ENCODE results near the gene GGA1. TPM values are rescaled to one million over a fixed set of nuclear protein-coding genes. Genes with fewer than 3 reads are reported as not detected.

GGA1 gene
- total RNA-seq, 1 donor from 2014 or later = 64.8 TPM

DNA sequence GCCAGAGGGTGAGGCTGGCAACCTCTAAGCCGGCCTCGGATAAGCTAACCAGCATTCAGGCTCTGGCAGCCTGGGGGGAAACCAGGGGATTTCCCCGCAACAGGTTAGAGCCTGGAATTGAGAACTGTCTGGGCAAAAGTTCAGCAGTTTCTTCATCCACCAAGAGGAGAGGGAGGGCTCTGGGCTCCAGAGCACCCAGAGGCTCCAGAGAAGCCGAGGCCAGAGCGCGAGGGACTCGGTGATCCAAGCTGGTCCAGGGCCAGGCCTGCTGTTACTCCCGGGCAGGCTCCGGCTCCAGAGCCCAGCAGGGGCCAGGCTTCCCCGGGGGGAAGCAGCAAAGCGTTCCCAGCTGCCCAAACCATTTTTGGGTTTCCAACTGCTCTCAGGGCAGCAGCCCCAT lies 17.5 kb downstream of the GGA1 start:
- H3K27me3 ChIP-seq (ENCODE audit: low read depth) = no peaks in the 10 kb centered on the region
- peak; percentile 63 to 70 for ATAC-seq
- H3K27ac ChIP-seq = peak overlapping the region; percentile 62
- H3K4me1 ChIP-seq = peaks cover 41% of the 10 kb centered on the region
- TF ChIP-seq, protein P1, sequence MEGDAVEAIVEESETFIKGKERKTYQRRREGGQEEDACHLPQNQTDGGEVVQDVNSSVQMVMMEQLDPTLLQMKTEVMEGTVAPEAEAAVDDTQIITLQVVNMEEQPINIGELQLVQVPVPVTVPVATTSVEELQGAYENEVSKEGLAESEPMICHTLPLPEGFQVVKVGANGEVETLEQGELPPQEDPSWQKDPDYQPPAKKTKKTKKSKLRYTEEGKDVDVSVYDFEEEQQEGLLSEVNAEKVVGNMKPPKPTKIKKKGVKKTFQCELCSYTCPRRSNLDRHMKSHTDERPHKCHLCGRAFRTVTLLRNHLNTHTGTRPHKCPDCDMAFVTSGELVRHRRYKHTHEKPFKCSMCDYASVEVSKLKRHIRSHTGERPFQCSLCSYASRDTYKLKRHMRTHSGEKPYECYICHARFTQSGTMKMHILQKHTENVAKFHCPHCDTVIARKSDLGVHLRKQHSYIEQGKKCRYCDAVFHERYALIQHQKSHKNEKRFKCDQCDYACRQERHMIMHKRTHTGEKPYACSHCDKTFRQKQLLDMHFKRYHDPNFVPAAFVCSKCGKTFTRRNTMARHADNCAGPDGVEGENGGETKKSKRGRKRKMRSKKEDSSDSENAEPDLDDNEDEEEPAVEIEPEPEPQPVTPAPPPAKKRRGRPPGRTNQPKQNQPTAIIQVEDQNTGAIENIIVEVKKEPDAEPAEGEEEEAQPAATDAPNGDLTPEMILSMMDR (IDR thresholded peaks at IDR 0.05) = no peak
- H3K36me3 ChIP-seq = peaks cover 68% of the 10 kb centered on the region
- intact Hi-C loops (cut with DNase I) = no loop called here
- no peaks in the 10 kb centered on the region for H3K9me3 ChIP-seq
- DNase-seq = peak; percentile 76
- H3K4me3 ChIP-seq = no peak overlapping the region

DNA sequence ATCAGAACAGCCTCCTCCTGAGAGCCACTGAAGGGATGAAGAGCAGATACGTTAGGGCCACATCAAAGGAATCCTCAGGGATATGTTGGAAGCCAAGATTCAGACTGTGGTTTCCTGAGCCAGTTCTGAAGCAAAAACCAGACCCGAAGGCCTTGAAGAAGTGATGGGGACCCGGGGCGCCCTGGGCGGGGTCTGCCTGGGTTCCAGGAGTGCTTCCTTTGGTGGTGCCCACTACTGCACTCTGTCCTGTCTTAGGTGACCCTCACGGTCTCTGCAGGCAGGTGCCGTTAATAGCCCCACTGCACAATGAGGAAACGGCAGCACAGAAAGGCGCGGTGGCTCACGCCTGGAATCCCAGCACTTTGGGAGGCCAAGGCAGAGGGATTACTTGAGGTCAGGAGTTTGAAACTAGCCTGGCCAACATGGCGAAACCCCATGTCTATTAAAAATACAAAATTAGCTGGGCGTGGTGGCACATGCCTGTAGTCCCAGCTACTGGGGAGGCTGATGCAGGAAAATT lies 18.0 kb downstream of the GGA1 start:
- peak overlapping the region; percentile 56 for H3K27ac ChIP-seq
- H3K4me3 ChIP-seq = no peak overlapping the region
- peaks cover 41% of the 10 kb centered on the region for H3K4me1 ChIP-seq
- H3K9me3 ChIP-seq = no peaks in the 10 kb centered on the region
- no peak for ATAC-seq
- no peak for DNase-seq
- no peaks in the 10 kb centered on the region for H3K27me3 ChIP-seq (ENCODE audit: low read depth)
- TF ChIP-seq, protein P1 (IDR thresholded peaks at IDR 0.05) = no peak
- intact Hi-C loops (cut with DNase I) = no loop called here
- H3K36me3 ChIP-seq = peaks cover 68% of the 10 kb centered on the region

DNA sequence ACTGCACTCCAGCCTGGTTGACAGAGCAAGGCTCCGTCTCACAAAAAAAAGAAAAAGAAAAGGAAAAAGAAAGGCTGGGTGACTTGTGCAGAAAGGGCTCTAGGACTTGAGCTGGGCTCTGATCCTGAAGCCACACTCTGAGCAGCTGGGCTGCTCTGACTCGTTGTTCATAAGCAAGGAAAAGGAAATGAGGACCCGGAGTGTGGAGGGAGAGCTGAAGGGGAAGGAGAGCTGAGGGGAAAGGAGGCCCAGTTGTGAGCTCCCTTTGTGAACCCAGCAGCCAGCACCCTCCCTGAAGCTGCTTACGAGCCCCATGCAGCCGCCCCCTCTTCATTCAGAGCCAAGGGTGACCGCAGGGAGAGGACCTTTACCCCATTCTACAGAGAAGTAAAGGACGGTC lies 18.5 kb downstream of the GGA1 start:
- no peak for DNase-seq
- H3K4me3 ChIP-seq = no peak overlapping the region
- no peak for ATAC-seq
- H3K27ac ChIP-seq = peak overlapping the region; percentile 56
- H3K36me3 ChIP-seq = peaks cover 68% of the 10 kb centered on the region
- H3K27me3 ChIP-seq (ENCODE audit: low read depth) = no peaks in the 10 kb centered on the region
- TF ChIP-seq, protein P1 (IDR thresholded peaks at IDR 0.05) = no peak
- no peaks in the 10 kb centered on the region for H3K9me3 ChIP-seq
- peaks cover 41% of the 10 kb centered on the region for H3K4me1 ChIP-seq
- intact Hi-C loops (cut with DNase I) = no loop called here

DNA sequence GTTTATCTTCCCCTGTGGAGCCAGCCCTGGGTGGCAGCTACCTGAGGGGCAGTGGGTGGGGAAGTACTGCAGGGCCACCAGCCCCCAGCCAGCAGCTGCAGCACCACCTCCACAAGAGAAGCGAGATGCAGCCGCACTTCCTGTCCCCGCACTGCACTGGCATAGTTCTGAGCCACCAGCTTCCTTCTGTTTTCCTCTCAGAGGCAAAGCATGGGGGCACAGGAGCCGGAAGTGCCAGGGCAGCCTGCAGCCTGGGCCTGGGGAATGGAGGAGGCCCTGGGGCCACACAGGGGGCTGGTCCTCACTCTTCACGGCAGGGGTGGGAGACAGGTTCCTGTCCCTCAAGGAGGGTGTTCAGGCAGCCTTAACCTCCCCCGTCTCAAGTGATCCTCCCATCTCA lies 18.9 kb downstream of the GGA1 start:
- no peak overlapping the region for H3K4me3 ChIP-seq
- peaks cover 45% of the 10 kb centered on the region for H3K4me1 ChIP-seq
- H3K27ac ChIP-seq = peak overlapping the region; percentile 56
- ATAC-seq = peak in 1 of 2 donors; percentile 1
- intact Hi-C loops (cut with DNase I) = no loop called here
- DNase-seq = no peak
- no peaks in the 10 kb centered on the region for H3K9me3 ChIP-seq
- H3K36me3 ChIP-seq = peaks cover 68% of the 10 kb centered on the region
- H3K27me3 ChIP-seq (ENCODE audit: low read depth) = no peaks in the 10 kb centered on the region
- TF ChIP-seq, protein P1 (IDR thresholded peaks at IDR 0.05) = no peak

DNA sequence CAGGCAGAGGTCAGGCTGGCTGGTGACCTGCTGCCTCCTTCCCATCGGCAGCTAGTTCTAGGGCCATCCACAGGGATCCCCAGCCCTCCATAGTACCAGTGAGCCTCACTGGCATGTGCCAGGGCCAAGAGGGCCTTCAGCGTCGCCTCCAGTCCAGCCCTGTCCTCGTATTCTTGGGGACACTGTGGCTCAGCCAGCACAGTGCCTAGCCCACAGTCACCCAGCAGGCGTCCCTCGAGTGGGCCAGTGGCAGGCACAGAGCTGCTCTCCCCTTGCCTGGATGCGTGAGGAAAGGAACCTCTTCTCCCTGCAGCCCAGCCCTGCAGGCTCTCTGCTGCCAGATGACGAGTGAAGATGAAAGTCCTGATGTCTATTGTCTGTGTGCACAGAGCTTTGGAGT lies 20.2 kb downstream of the GGA1 start:
- DNase-seq (no peak), ATAC-seq (no peak)
- Histone ChIP-seq H3K4me3 (no peak overlapping the region), H3K4me1 (peaks cover 52% of the 10 kb centered on the region), H3K27ac (no peak overlapping the region), H3K36me3 (peaks cover 63% of the 10 kb centered on the region), H3K27me3 (ENCODE audit: low read depth) (no peaks in the 10 kb centered on the region), H3K9me3 (no peaks in the 10 kb centered on the region)
- intact Hi-C loops (cut with DNase I) = no loop called here
- TF ChIP-seq, protein P1 (IDR thresholded peaks at IDR 0.05) = no peak
